Loucy (cell line): ENCODE data around the gene RAB7B.
A peak's percentile ranks its signal among the peaks of the same experiment; 100 is the strongest.

ENCODE experiments used
- H2AFZ ChIP-seq: fragments of 200-600 bp; sonication (generic); 2 replicates; pipeline ENCODE4 v1.6.0; 2016; ENCODE audit warnings: antibody characterized with exemption, mild to moderate bottlenecking, low read length, moderate library complexity
- H3F3A ChIP-seq: fragments of 200-600 bp; 2 replicates; pipeline ENCODE4 v1.6.0; 2016; ENCODE audit warnings: antibody characterized with exemption, low read depth, mild to moderate bottlenecking
- H3K27me3 ChIP-seq: fragments of 200-600 bp; sonication (generic); 2 replicates; pipeline ENCODE4 v1.6.1; 2014; ENCODE audit warnings: low read length, mild to moderate bottlenecking; ENCODE audit not compliant: insufficient read depth, poor library complexity, severe bottlenecking
- H3K36me3 ChIP-seq: fragments of 200-600 bp; sonication (generic); 2 replicates; pipeline ENCODE4 v1.6.1; 2016; ENCODE audit warnings: low read length; ENCODE audit not compliant: insufficient read depth
- H3K4me1 ChIP-seq: fragments of 200-600 bp; sonication (generic); 2 replicates; pipeline ENCODE4 v1.5.1; 2014; ENCODE audit warnings: low read length, mild to moderate bottlenecking; ENCODE audit not compliant: insufficient read depth, poor library complexity, severe bottlenecking
- H3K4me2 ChIP-seq: fragments of 200-600 bp; sonication (generic); 2 replicates; pipeline ENCODE4 v1.6.0; 2014; ENCODE audit warnings: antibody characterized with exemption, low read length, low read depth, mild to moderate bottlenecking; ENCODE audit not compliant: poor library complexity, severe bottlenecking
- H3K4me3 ChIP-seq: fragments of 200-600 bp; sonication (generic); 2 replicates; pipeline ENCODE4 v1.5.1; 2014; ENCODE audit warnings: low read length, mild to moderate bottlenecking, mixed read lengths; ENCODE audit not compliant: poor library complexity, severe bottlenecking
- H3K79me2 ChIP-seq: fragments of 200-600 bp; sonication (generic); 2 replicates; pipeline ENCODE4 v1.6.1; 2014; ENCODE audit warnings: low read length; ENCODE audit not compliant: insufficient read depth
- H3K9ac ChIP-seq: fragments of 200-600 bp; sonication (generic); 2 replicates; pipeline ENCODE4 v1.6.0; 2014; ENCODE audit warnings: mild to moderate bottlenecking, low read depth, low read length, moderate library complexity; ENCODE audit not compliant: poor library complexity, severe bottlenecking
- H3K9me2 ChIP-seq: fragments of 200-600 bp; sonication (generic); replicated peaks from 2 replicates; pipeline ENCODE4 v1.6.1; 2016; ENCODE audit warnings: low read depth, low read length, mixed read lengths
- H3K9me3 ChIP-seq: fragments of 200-600 bp; sonication (generic); 2 replicates; pipeline ENCODE4 v1.6.1; 2014; ENCODE audit warnings: mild to moderate bottlenecking, antibody characterized with exemption, low read length, low read depth; ENCODE audit not compliant: insufficient read depth
- H4K20me1 ChIP-seq: fragments of 200-600 bp; sonication (generic); 2 replicates; pipeline ENCODE4 v1.6.0; 2014; ENCODE audit warnings: antibody characterized with exemption, low read length, mild to moderate bottlenecking; ENCODE audit not compliant: insufficient read depth, poor library complexity, severe bottlenecking
- CTCF ChIP-seq: fragments of 200-600 bp; sonication (generic); conservative IDR thresholded peaks from 2 replicates; pipeline ENCODE4 v1.5.1; 2014; ENCODE audit warnings: mild to moderate bottlenecking, antibody characterized with exemption, low read length
- EZH2phosphoT487 ChIP-seq: fragments of 200-600 bp; IDR thresholded peaks from 2 replicates; pipeline ENCODE4 v1.6.1; 2018; ENCODE audit warnings: antibody characterized with exemption, mild to moderate bottlenecking, moderate library complexity, borderline replicate concordance

The RAB7B gene

GRCh38 chr1:206039046-206039973 lies 36.1 kb upstream of the RAB7B start:
- H3K36me3 ChIP-seq = no peaks in the 10 kb centered on the region
- peaks cover 12% of the 10 kb centered on the region for H4K20me1 ChIP-seq
- 0 out of 2 replicates have a peak, but pooled peaks cover 5% of the 10 kb centered on the region for H3F3A ChIP-seq
- no peak overlapping the region for H2AFZ ChIP-seq
- no peak for TF ChIP-seq EZH2phosphoT487
- no peak for TF ChIP-seq CTCF
- no peaks in the 10 kb centered on the region for H3K27me3 ChIP-seq
- H3K79me2 ChIP-seq = peaks cover 96% of the 10 kb centered on the region
- peak overlapping the region; percentile 83 for H3K9ac ChIP-seq
- peak overlapping the region; percentile 75 for H3K4me2 ChIP-seq
- H3K4me1 ChIP-seq = peaks cover 64% of the 10 kb centered on the region
- peak overlapping the region; percentile 59 for H3K4me3 ChIP-seq
- H3K9me2 ChIP-seq = no peaks in the 10 kb centered on the region
- no peaks in the 10 kb centered on the region for H3K9me3 ChIP-seq

- H3K9me2 ChIP-seq = no peaks in the 10 kb centered on the region
- H3K36me3 ChIP-seq = no peaks in the 10 kb centered on the region
- peaks cover 87% of the 10 kb centered on the region for H3K79me2 ChIP-seq
- H2AFZ ChIP-seq = no peak overlapping the region
- H3F3A ChIP-seq = 0 out of 2 replicates have a peak, but pooled peaks cover 5% of the 10 kb centered on the region
- peak overlapping the region; percentile 88 for H3K4me3 ChIP-seq
- TF ChIP-seq EZH2phosphoT487 (no peak), CTCF (no peak)
- no peaks in the 10 kb centered on the region; the same call in 1 of the 2 replicates for H3K9me3 ChIP-seq
- peaks cover 63% of the 10 kb centered on the region for H3K4me1 ChIP-seq
- no peaks in the 10 kb centered on the region for H3K27me3 ChIP-seq
- peak overlapping the region; percentile 75 for H3K4me2 ChIP-seq
- H3K9ac ChIP-seq = peak overlapping the region; percentile 83
- H4K20me1 ChIP-seq = peaks cover 3% of the 10 kb centered on the region
These were observed 34.4 kb upstream of the RAB7B start for GRCh38 chr1:206037581-206037980.

- Histone ChIP-seq H3K9me3 (no peaks in the 10 kb centered on the region; the same call in 1 of the 2 replicates), H3K9me2 (no peaks in the 10 kb centered on the region), H3K9ac (peak overlapping the region; percentile 83), H4K20me1 (peaks cover 3% of the 10 kb centered on the region), H3K4me1 (peaks cover 70% of the 10 kb centered on the region), H3K4me2 (peak overlapping the region; percentile 75), H2AFZ (0 out of 2 replicates have a peak overlapping the region, but pooled peaks have one; percentile 0), H3K27me3 (no peaks in the 10 kb centered on the region), H3F3A (0 out of 2 replicates have a peak, but pooled peaks cover 5% of the 10 kb centered on the region), H3K36me3 (no peaks in the 10 kb centered on the region), H3K4me3 (peak overlapping the region; percentile 88), H3K79me2 (peaks cover 82% of the 10 kb centered on the region)
- TF ChIP-seq CTCF = no peak
- TF ChIP-seq EZH2phosphoT487 = no peak
These were observed 33.7 kb upstream of the RAB7B start for GRCh38 chr1:206036663-206037455.
